Measurements from ENCODE around the gene DARS2. TPM values are rescaled to one million over a fixed set of nuclear protein-coding genes. Genes with fewer than 3 reads are reported as not detected.

DARS2 gene
- total and polyA plus RNA-seq, 10 of the 15 experiments (the other 5 are each of a cell fraction or from before 2014, with no cell fraction given): 23.9 to 69.7 (median 37.3) TPM

- ChIA-PET SMC1A (ENCODE audit: uncharacterized antibody, unreplicated experiment) (interaction anchor here (0.6 to 1.3 kb wide), 3 partner anchors 9 to 118 kb away, joined by 3 to 4 read pairs (median 3); no protein-coding TSS in a partner anchor), POLR2A (no interaction called here), CTCF (interaction anchor here (0.6 to 1.5 kb wide), 5 partner anchors 12 to 398 kb away, joined by 3 to 7 read pairs (median 4); no protein-coding TSS in a partner anchor), RAD21 (ENCODE audit: unreplicated experiment) (no interaction called here)
- no peaks in the 10 kb centered on the region for H3K4me1 ChIP-seq (ENCODE audit: control insufficient read depth, insufficient read depth, low read length)
- no peak for ATAC-seq
- H3K36me3 ChIP-seq (ENCODE audit: control insufficient read depth in 2 of 2, insufficient read depth in 2 of 2, low read length in 1 of 2): peaks cover 0 to 2% of the 10 kb centered on the region in 2 experiments
- DNase-seq (ENCODE audit: low read depth, low spot score): no peak
- intact Hi-C loops (cut with micrococcal nuclease; ENCODE audit: unreplicated experiment): no loop called here
- no peak overlapping the region for H3K9ac ChIP-seq (ENCODE audit: control insufficient read depth, insufficient read depth, low read length)
- no peak overlapping the region for H2AFZ ChIP-seq (ENCODE audit: control insufficient read depth, low read depth, low read length)
- H3K27me3 ChIP-seq (replicated peaks in 1 of 2; ENCODE audit: control insufficient read depth in 2 of 2, insufficient read depth in 2 of 2, low read length in 1 of 2): no peaks in the 10 kb centered on the region
- BruUV-seq (replicated peaks): no TSS peak
- H3K4me2 ChIP-seq (ENCODE audit: control insufficient read depth, insufficient read depth): no peak overlapping the region
- peaks cover 46% of the 10 kb centered on the region for H3K79me2 ChIP-seq (ENCODE audit: control insufficient read depth, insufficient read depth, low read length)
- TF ChIP-seq RAD51 (IDR thresholded peaks at IDR 0.05) (no peak), PAX5 (IDR thresholded peaks at IDR 0.05; ENCODE audit: borderline replicate concordance, low read depth, low read length) (no peak), POLR2A (IDR thresholded peaks at IDR 0.05; ENCODE audit: low read depth, low read length) (no peak), MYC (IDR thresholded peaks at IDR 0.05; ENCODE audit: insufficient read depth, insufficient read length, insufficient replicate concordance, low read length, severe bottlenecking) (no peak), CEBPB (IDR thresholded peaks at IDR 0.05; ENCODE audit: borderline replicate concordance in 1 of 2, low read depth in 2 of 2, low read length in 2 of 2) (no peak), SPI1 (IDR thresholded peaks at IDR 0.05; ENCODE audit: borderline replicate concordance, insufficient read depth, low read depth, low read length) (no peak), EED (IDR thresholded peaks at IDR 0.05; ENCODE audit: low read depth) (no peak), RELA (IDR thresholded peaks at IDR 0.05; ENCODE audit: borderline replicate concordance, partially characterized antibody) (no peak)
- H3K27ac ChIP-seq (ENCODE audit: control insufficient read depth, insufficient read depth): no peak overlapping the region
- in situ Hi-C loops (cut with MboI): no loop called here
- H4K20me1 ChIP-seq (ENCODE audit: control insufficient read depth, insufficient read depth): no peaks in the 10 kb centered on the region
- FAIRE-seq: no peak
- WGBS (ENCODE audit: insufficient coverage, insufficient replicate concordance, low lambda C conversion rate, missing lambda C conversion rate): 100% methylated on average over 1 of the region's 1 CpG
- no peaks in the 10 kb centered on the region; the same call in 2 of the 3 replicates for H3K9me3 ChIP-seq (replicated peaks; ENCODE audit: control insufficient read depth, insufficient read depth, low read length)
- no peak overlapping the region for H3K4me3 ChIP-seq
Observed at GRCh38 chr1:173818459-173818858, 6.0 kb upstream of the DARS2 start.

Data from GM12878 (cell line).